Tibial artery (tissue), 4 donors: ENCODE results near the gene IFITM5.
A peak's percentile ranks its signal among the peaks of the same experiment; 100 is the strongest.
"Not testable (repeated sequence)": the region's sequence is repeated elsewhere in the genome, so short reads cannot be mapped to it uniquely, and the experiment has no call there.

Source experiments
- DNase-seq, 2 donors: peaks; one replicate each; pipeline ENCODE4 v3.0.0-alpha.2; 2019
- H3K27ac ChIP-seq, 2 donors: fragments of 200-600 bp; sonication (generic) in 1 of 2; 1 replicate in 1 of 2; 2 replicates in 1 of 2; pipeline ENCODE4 v1.5.1; 2018 to 2019; ENCODE audit warnings: mild to moderate bottlenecking in 1 of 2
- H3K27me3 ChIP-seq, 2 donors: fragments of 200-600 bp; sonication (generic) in 1 of 2; one replicate each; pipeline versions ENCODE4 v1.5.1 to v1.6.0; 2016 to 2019
- H3K36me3 ChIP-seq, 3 donors: fragments of 200-600 bp; sonication (generic) in 2 of 3; one replicate each; pipeline ENCODE4 v1.5.1; 2016 to 2019; ENCODE audit warnings: mild to moderate bottlenecking in 2 of 3
- H3K4me1 ChIP-seq, 4 donors: fragments of 200-600 bp; sonication (generic) in 2 of 4; 1 replicate in 3 of 4; 2 replicates in 1 of 4; pipeline ENCODE4 v1.5.1; 2016 to 2019
- H3K4me3 ChIP-seq, 2 donors: fragments of 200-600 bp; sonication (generic) in 1 of 2; 1 replicate in 1 of 2; 2 replicates in 1 of 2; pipeline ENCODE4 v1.5.1; 2018 to 2019; ENCODE audit warnings: mild to moderate bottlenecking in 2 of 2
- H3K9me3 ChIP-seq, 3 donors: fragments of 200-600 bp; sonication (generic) in 1 of 3; one replicate each; pipeline ENCODE4 v1.5.1; 2016 to 2019
- intact Hi-C: fragments of 100-400 bp; cut with DNase I; formaldehyde crosslinking; loops from one replicate; pipeline ENCODE4 v1.15.0; 2023; ENCODE audit warnings: low total_unique reads
- TF ChIP-seq, protein P1 (sequence below), 2 experiments: fragments of 200-600 bp in 1 of 2; fragments of 450-650 bp in 1 of 2; IDR thresholded peaks; one replicate each; pipeline ENCODE4 v1.5.1; 2017 to 2019; ENCODE audit warnings: antibody characterized with exemption in 2 of 2, mild to moderate bottlenecking in 1 of 2, moderate library complexity in 1 of 2

Gene IFITM5

DNA sequence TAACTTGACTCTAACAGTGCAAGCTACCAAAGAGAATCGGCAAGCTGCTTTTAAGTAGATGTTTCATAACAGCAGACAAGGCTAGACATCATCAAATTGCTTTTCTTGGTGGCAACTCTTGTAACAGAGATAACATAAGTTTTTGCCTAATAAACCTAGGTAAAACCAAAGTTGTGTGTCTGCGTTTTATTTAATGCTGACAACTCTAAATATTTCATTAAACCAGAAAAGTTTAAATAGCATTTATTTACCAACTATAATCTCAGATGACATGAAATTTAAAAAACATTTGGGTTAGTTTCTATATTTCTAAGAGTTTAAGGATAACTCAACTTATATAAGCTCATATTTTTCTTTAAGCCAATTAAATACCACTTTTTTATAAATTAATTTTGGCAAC, 40.6 kb upstream of the IFITM5 start:
- no peaks in the 10 kb centered on the region for H3K9me3 ChIP-seq
- no peak overlapping the region for H3K4me3 ChIP-seq
- no peaks in the 10 kb centered on the region for H3K36me3 ChIP-seq
- no peaks in the 10 kb centered on the region for H3K27me3 ChIP-seq
- H3K4me1 ChIP-seq = peaks cover 0 to 8% (median 0%) of the 10 kb centered on the region in 4 donors
- no peak for DNase-seq
- intact Hi-C loops = no loop called here
- TF ChIP-seq, protein P1, sequence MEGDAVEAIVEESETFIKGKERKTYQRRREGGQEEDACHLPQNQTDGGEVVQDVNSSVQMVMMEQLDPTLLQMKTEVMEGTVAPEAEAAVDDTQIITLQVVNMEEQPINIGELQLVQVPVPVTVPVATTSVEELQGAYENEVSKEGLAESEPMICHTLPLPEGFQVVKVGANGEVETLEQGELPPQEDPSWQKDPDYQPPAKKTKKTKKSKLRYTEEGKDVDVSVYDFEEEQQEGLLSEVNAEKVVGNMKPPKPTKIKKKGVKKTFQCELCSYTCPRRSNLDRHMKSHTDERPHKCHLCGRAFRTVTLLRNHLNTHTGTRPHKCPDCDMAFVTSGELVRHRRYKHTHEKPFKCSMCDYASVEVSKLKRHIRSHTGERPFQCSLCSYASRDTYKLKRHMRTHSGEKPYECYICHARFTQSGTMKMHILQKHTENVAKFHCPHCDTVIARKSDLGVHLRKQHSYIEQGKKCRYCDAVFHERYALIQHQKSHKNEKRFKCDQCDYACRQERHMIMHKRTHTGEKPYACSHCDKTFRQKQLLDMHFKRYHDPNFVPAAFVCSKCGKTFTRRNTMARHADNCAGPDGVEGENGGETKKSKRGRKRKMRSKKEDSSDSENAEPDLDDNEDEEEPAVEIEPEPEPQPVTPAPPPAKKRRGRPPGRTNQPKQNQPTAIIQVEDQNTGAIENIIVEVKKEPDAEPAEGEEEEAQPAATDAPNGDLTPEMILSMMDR (IDR thresholded peaks at IDR 0.05) = no peak
- H3K27ac ChIP-seq = no peak overlapping the region

DNA sequence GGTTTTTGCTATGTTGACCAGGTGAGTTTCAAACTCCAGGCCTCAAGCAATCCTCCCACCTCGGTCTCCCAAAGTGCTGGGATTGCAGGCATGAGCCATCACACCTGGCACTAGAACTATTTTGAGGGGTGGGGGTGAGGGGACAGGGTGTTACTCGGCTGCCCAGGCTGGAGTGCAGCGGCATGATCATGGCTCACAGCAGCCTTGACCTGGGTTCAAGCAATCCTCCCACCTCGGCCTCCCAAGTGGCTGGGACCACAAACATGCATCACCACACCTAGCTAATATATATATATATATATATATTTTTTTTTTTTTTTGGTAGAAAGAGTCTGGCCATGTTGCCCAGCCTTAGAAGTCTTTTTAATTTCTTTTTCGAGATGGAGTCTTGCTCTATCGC, 38.4 kb upstream of the IFITM5 start:
- no peaks in the 10 kb centered on the region for H3K9me3 ChIP-seq
- H3K27me3 ChIP-seq = no peaks in the 10 kb centered on the region
- peak in 1 of 2 donors; percentile 16 for DNase-seq
- peaks cover 0 to 8% (median 0%) of the 10 kb centered on the region in 4 donors for H3K4me1 ChIP-seq
- intact Hi-C loops = no loop called here
- TF ChIP-seq, protein P1 (IDR thresholded peaks at IDR 0.05) = no peak
- H3K4me3 ChIP-seq = no peak overlapping the region
- H3K27ac ChIP-seq = no peak overlapping the region
- H3K36me3 ChIP-seq = no peaks in the 10 kb centered on the region

- no peaks in the 10 kb centered on the region for H3K27me3 ChIP-seq
- peaks cover 0 to 8% (median 0%) of the 10 kb centered on the region in 4 donors for H3K4me1 ChIP-seq
- intact Hi-C loops = no loop called here
- H3K4me3 ChIP-seq = no peak overlapping the region
- no peaks in the 10 kb centered on the region for H3K36me3 ChIP-seq
- H3K27ac ChIP-seq = no peak overlapping the region
- DNase-seq = no peak
- TF ChIP-seq, protein P1 (IDR thresholded peaks at IDR 0.05) = no peak
- H3K9me3 ChIP-seq = no peaks in the 10 kb centered on the region
Observed at GRCh38 chr11:336659-337198, 37.4 kb upstream of the IFITM5 start.

DNA sequence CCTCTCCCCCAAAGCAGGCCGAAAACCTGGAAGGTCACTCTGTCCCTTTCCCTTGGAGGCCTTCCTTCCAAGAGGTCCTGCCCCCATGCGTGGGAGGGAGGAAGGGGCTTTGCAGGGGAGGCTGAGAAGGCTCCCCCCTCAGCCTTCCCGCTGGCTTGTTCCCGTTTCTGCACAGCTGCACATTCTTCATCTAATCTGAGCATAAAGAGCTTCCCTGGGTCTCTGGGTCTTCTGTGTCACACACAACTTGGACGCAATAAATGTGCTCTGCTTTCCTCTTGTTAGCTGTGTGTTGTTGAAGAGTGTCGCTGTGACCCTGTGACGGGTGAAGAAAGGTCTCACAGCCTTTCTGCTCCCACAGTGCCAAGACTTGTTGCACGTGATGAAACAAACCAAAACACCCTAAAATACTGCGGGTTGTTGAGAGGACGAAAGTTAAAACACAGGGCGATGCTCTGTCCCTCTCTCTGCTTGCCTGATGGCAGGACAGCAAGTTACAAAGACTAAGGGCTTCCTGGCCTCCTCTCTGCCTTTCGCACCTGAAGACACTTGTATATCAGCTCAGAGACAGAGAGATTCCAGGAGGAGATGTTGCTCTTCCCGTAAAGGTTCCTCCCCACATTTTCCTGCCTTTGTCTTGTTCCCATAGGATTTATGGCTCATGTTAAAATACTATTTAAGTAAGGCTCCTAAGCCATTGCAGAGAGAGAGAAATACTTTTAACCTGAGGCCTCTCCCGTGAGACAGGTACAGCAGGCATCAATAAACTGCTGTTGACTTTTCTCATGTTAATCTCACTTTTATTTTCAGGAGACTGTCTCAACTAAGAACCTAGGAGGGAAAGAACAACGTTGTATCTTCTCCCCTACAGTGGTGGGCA, 36.7 kb upstream of the IFITM5 start:
- peak overlapping the region; percentile 20 to 41 for H3K27ac ChIP-seq
- H3K4me3 ChIP-seq = no peak overlapping the region
- peaks cover 0 to 8% (median 0%) of the 10 kb centered on the region in 4 donors for H3K4me1 ChIP-seq
- TF ChIP-seq, protein P1 (IDR thresholded peaks at IDR 0.05) = no peak
- no peaks in the 10 kb centered on the region for H3K36me3 ChIP-seq
- intact Hi-C loops = no loop called here
- H3K27me3 ChIP-seq = no peaks in the 10 kb centered on the region
- H3K9me3 ChIP-seq = no peaks in the 10 kb centered on the region
- peak in 1 of 2 donors; percentile 64 for DNase-seq

GRCh38 chr11:334264-334994, 35.1 kb upstream of the IFITM5 start:
- H3K4me1 ChIP-seq = peaks cover 0 to 8% (median 0%) of the 10 kb centered on the region in 4 donors
- DNase-seq = peak in 1 of 2 donors; percentile 42
- no peak overlapping the region for H3K4me3 ChIP-seq
- H3K27ac ChIP-seq = no peak overlapping the region
- intact Hi-C loops = no loop called here
- H3K36me3 ChIP-seq = no peaks in the 10 kb centered on the region
- H3K27me3 ChIP-seq = no peaks in the 10 kb centered on the region
- H3K9me3 ChIP-seq = no peaks in the 10 kb centered on the region
- TF ChIP-seq, protein P1 (IDR thresholded peaks at IDR 0.05) = no peak

- intact Hi-C loops, H3K9me3 ChIP-seq, H3K4me1 ChIP-seq, H3K27ac ChIP-seq, H3K4me3 ChIP-seq, H3K27me3 ChIP-seq, H3K36me3 ChIP-seq: not testable (repeated sequence)
- peak in 1 of 2 donors; percentile 37 for DNase-seq
Observed at GRCh38 chr11:333616-334263, 34.4 kb upstream of the IFITM5 start.
